ENCODE data around the gene MROH9. TPM values are rescaled to one million over a fixed set of nuclear protein-coding genes. Genes with fewer than 3 reads are reported as not detected.

The MROH9 gene
- total and polyA plus RNA-seq, 7 donors = not detected

DNA sequence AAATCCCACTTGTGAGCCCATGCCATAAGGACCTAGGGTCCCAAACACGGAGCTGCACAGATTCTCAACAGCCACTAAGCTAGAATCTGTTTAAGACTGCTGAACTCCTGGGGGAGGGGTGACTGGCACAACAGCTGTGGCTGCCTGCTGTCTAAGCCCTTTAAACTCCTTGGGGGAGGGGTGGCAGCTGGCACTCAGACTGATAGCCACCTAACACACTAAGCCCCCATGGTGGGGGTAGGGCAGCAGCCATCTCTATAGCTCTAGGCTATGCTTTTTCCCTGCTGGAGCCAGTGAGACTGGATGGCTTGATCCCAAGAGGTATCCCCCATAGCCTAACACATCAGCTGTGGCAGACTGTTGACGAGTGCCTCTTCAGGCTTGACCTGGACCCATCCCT lies 82.1 kb downstream of the MROH9 start:
- Histone ChIP-seq H3K27me3 (no peaks in the 10 kb centered on the region), H3K27ac (no peak overlapping the region), H3K36me3 (no peaks in the 10 kb centered on the region), H3K4me3 (no peak overlapping the region), H3K9me3 (no peaks in the 10 kb centered on the region), H3K4me1 (no peaks in the 10 kb centered on the region)
- TF ChIP-seq CTCF (IDR thresholded peaks at IDR 0.05) = no peak
- TF ChIP-seq POLR2A (IDR thresholded peaks at IDR 0.05) = no peak
- TF ChIP-seq EP300 (IDR thresholded peaks at IDR 0.05) = no peak
- TF ChIP-seq POLR2AphosphoS5 (IDR thresholded peaks at IDR 0.05) = no peak
- intact Hi-C loops (cut with DNase I) = no loop called here
- WGBS, 2 donors = 85% methylated on average over 2 of the region's 2 CpGs
- DNase-seq = no peak

DNA sequence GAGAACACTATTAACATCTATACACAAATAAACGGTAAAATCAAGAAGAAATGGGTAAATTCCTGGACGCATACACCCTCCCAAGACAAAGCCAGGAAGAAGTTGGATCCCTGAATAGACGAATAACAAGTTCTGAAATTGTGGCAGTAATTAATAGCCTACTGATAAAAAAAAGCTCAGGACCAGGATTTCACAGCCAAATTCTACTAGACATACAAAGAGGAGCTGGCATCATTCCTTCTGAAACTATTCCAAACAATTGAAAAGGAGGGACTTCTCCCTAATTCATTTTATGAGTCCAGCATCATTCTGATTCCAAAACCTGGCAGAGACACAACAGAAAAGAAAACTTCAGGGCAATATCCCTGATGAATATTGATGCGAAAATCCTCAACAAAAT lies 84.6 kb downstream of the MROH9 start:
- intact Hi-C loops (cut with DNase I) = no loop called here
- 76 to 80% methylated on average over 4 of the region's 4 CpGs for WGBS, 2 donors

DNA sequence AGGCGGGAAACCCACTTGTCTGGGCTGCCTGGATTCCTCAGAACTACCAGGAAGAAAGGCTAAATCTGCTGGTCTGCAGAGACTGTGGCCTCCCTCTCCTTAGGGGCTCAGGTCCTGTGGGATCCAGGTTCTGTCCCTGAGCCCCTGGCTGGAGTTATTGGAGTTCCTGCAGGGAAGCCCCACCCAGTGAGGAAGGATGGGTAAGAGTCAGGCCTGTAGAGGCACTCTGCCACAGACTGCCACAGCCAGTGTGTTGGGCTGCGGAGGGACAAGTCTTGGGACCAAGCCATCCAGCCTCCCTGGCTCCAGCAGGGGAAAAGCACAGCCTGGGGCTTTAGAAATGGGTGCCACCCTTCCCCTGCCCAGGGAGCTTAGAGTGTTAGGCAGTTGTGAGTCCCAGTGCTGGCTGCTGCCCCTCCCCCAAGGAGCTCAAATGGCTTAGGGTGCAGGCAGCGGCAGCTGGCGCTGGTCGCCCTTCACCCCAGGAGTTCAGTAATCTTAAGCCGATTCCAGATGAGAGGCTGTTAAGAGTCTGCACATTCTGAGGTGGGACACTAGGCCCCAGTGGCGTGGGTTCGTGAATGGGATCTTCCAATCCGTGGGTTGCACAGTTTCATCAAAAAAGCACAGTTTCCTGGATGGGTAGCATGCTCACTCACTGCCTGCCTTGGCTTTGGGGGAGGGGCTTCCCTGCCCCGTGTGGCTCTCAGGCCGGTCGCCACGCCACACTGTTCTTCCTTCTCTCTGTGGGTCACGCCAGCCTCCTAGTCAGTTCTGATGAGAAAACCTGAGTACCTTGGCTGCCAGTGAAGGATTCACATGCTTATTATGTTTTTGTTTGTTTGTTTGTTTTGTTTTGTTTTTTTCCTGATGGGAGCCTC lies 97.7 kb downstream of the MROH9 start:
- WGBS, 2 donors = 59 to 75% methylated on average over 14 of the region's 14 CpGs
- Histone ChIP-seq H3K9me3 (no peaks in the 10 kb centered on the region), H3K27ac (no peak overlapping the region), H3K36me3 (no peaks in the 10 kb centered on the region), H3K4me3 (no peak overlapping the region), H3K4me1 (no peaks in the 10 kb centered on the region), H3K27me3 (peaks cover 0 to 5% (median 0%) of the 10 kb centered on the region in 3 donors)
- DNase-seq = no peak
- intact Hi-C loops (cut with DNase I) = no loop called here
- no peak for TF ChIP-seq POLR2AphosphoS5 (IDR thresholded peaks at IDR 0.05)
- TF ChIP-seq EP300 (IDR thresholded peaks at IDR 0.05) = no peak
- TF ChIP-seq POLR2A (IDR thresholded peaks at IDR 0.05) = no peak
- no peak for TF ChIP-seq CTCF (IDR thresholded peaks at IDR 0.05)

More for the DNA sequence above, 84.6 kb downstream of the MROH9 start:
- TF ChIP-seq CTCF (IDR thresholded peaks at IDR 0.05) (no peak), POLR2AphosphoS5 (IDR thresholded peaks at IDR 0.05) (no peak), EP300 (IDR thresholded peaks at IDR 0.05) (no peak), POLR2A (IDR thresholded peaks at IDR 0.05) (no peak)
- no peak for DNase-seq
- Histone ChIP-seq H3K4me1 (no peaks in the 10 kb centered on the region), H3K36me3 (no peaks in the 10 kb centered on the region), H3K9me3 (no peaks in the 10 kb centered on the region), H3K4me3 (no peak overlapping the region), H3K27ac (no peak overlapping the region), H3K27me3 (no peaks in the 10 kb centered on the region)

DNA sequence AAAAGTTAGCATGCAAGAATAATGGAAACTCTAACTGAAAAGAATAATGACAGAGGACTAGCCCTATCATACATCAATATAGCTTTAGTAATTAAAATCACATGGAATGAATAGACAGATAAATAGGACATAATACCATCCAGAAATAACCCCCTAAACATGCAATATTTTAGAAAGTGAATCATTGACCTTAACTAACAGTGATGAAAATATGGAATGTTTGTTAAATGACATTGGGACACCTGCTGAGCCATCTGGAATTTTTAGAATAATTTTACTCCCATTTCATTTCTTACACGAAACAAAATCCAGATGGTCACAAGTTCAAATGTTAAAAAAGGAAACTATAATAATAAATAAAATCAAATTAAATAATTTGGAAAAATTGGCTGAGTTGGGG lies 102.3 kb downstream of the MROH9 start:
- Histone ChIP-seq H3K27me3 (peaks cover 0 to 5% (median 0%) of the 10 kb centered on the region in 3 donors), H3K27ac (no peak overlapping the region), H3K9me3 (no peaks in the 10 kb centered on the region), H3K4me3 (no peak overlapping the region), H3K4me1 (no peaks in the 10 kb centered on the region), H3K36me3 (no peaks in the 10 kb centered on the region)
- DNase-seq = no peak
- WGBS, 2 donors = 50 to 55% methylated on average over 1 of the region's 1 CpG
- TF ChIP-seq POLR2AphosphoS5 (IDR thresholded peaks at IDR 0.05) (no peak), EP300 (IDR thresholded peaks at IDR 0.05) (no peak), POLR2A (IDR thresholded peaks at IDR 0.05) (no peak), CTCF (IDR thresholded peaks at IDR 0.05) (no peak)
- intact Hi-C loops (cut with DNase I) = no loop called here

Data from sigmoid colon (tissue), 7 donors.